Measurements from ENCODE around the gene GPRC5B. TPM values are rescaled to one million over a fixed set of nuclear protein-coding genes. Genes with fewer than 3 reads are reported as not detected.

GPRC5B gene
- total RNA-seq, 6 donors from 2014 or later: 3.6 to 21.5 (median 5.5) TPM

DNA sequence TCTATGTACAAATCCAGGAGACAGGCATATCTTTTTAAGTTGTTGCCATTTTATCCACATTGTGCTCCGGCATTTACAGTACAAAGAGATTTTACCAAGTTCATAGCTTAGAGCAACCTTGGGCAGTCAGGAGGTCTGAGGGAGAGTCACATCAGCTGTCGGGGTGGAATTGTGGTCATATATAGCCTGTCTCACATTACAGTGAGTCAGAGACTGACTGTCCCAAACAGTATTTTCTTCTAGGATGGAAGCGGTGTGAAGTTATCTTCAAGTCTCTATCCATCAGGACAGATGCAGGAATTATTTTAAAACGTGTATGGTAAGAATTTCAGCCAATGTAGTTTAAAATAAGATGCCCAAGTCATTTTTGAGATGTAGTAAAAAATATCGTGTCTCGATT, 53.0 kb downstream of the GPRC5B start:
- H3K36me3 ChIP-seq: no peaks in the 10 kb centered on the region
- H3K4me1 ChIP-seq: no peaks in the 10 kb centered on the region
- no peaks in the 10 kb centered on the region for H3K27me3 ChIP-seq
- TF ChIP-seq, protein P1, sequence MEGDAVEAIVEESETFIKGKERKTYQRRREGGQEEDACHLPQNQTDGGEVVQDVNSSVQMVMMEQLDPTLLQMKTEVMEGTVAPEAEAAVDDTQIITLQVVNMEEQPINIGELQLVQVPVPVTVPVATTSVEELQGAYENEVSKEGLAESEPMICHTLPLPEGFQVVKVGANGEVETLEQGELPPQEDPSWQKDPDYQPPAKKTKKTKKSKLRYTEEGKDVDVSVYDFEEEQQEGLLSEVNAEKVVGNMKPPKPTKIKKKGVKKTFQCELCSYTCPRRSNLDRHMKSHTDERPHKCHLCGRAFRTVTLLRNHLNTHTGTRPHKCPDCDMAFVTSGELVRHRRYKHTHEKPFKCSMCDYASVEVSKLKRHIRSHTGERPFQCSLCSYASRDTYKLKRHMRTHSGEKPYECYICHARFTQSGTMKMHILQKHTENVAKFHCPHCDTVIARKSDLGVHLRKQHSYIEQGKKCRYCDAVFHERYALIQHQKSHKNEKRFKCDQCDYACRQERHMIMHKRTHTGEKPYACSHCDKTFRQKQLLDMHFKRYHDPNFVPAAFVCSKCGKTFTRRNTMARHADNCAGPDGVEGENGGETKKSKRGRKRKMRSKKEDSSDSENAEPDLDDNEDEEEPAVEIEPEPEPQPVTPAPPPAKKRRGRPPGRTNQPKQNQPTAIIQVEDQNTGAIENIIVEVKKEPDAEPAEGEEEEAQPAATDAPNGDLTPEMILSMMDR (IDR thresholded peaks at IDR 0.05): no peak
- no peak for TF ChIP-seq POLR2AphosphoS5 (IDR thresholded peaks at IDR 0.05)
- TF ChIP-seq POLR2A (IDR thresholded peaks at IDR 0.05): no peak
- TF ChIP-seq EP300 (IDR thresholded peaks at IDR 0.05): no peak
- WGBS, 2 donors: 83 to 91% methylated on average over 6 of the region's 6 CpGs
- H3K27ac ChIP-seq: no peak overlapping the region
- H3K4me3 ChIP-seq: no peak overlapping the region
- DNase-seq (no peak), ATAC-seq (ENCODE audit: low FRiP score in 2 of 2) (peak in 1 of 2 donors; percentile 58)
- H3K9me3 ChIP-seq: no peaks in the 10 kb centered on the region

DNA sequence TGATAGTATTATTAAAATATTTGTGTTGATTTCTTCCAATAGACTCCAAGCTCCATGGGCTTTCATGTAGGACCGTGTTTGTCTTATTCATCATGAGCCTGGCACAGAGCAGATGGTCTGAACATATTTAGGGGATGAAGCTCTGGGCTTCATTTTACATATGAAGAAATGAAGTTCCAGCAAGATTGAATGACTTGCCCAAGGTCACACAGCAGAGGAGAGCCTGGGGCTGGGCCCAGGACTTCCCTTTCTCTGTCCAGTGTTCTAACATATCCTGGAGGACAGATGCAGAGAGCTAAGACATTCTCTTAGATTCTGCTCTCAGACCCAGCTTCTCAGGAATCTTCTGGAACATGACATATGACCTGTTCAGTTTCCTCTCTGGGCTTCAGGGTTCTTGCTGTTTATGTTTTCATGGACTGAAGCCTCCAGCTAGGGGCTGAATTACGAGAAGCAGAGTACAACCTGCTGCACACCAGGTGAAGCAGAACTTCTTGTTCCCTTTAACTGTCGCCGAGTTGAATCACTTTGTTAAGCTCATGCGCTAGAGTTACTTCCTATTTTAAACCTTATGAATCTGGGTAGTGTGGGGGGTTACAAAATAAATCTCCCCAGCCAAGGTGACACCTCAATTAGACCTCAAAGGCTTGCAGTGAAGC, 53.6 kb downstream of the GPRC5B start:
- Histone ChIP-seq H3K9me3 (no peaks in the 10 kb centered on the region), H3K4me3 (no peak overlapping the region), H3K27me3 (no peaks in the 10 kb centered on the region), H3K4me1 (no peaks in the 10 kb centered on the region), H3K27ac (no peak overlapping the region), H3K36me3 (no peaks in the 10 kb centered on the region)
- TF ChIP-seq POLR2A (IDR thresholded peaks at IDR 0.05): no peak
- no peak for TF ChIP-seq EP300 (IDR thresholded peaks at IDR 0.05)
- no peak for TF ChIP-seq POLR2AphosphoS5 (IDR thresholded peaks at IDR 0.05)
- TF ChIP-seq, protein P1 (IDR thresholded peaks at IDR 0.05): no peak
- WGBS, 2 donors: 63 to 65% methylated on average over 5 of the region's 5 CpGs
- DNase-seq: no peak
- no peak for ATAC-seq (ENCODE audit: low FRiP score in 2 of 2)

DNA sequence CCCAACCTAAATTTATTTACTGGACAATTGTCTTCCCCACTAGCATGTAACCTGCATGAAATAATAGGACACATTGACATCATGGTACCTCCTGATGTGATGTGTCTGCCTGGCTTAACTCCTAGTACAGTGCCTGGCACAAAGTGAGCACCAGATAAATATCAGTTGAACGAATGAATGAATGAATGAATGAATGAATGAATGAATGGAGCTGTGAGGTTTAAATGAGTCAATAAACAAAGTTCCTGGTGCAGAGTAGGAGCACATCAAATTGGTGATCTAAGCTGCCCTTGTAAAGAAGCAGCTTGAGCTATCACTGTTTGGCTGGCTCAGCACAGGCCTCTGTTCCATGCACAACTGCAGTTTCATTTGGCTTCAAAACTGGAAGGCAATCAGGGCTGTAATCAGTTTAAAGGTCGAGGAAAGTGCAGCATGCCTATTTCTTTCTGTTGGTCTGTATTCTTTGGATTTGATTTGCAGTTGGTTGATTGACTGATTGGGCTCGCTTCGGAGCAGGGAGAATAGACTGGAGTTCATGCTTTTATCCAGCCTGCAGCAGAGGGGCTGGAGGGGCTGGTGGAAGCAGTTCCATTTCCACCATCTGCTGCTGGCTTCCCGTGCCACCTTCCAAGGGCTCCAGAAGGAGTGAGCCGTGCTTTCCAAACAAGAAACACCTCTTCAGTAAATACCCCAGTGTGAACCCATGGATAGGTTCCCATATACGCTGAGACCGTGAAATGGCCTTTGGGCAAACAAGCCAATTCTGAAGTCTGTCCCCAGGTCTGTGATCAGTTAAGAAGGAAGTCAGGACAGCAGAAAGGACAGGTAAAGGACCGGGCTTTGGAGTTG, 54.6 kb downstream of the GPRC5B start:
- no peaks in the 10 kb centered on the region for H3K4me1 ChIP-seq
- H3K4me3 ChIP-seq: no peak overlapping the region
- 79 to 86% methylated on average over 7 to 9 of the region's 9 CpGs for WGBS, 2 donors
- H3K9me3 ChIP-seq: no peaks in the 10 kb centered on the region
- no peak overlapping the region for H3K27ac ChIP-seq
- H3K36me3 ChIP-seq: no peaks in the 10 kb centered on the region
- TF ChIP-seq, protein P1 (IDR thresholded peaks at IDR 0.05): no peak
- TF ChIP-seq POLR2AphosphoS5 (IDR thresholded peaks at IDR 0.05) (no peak), POLR2A (IDR thresholded peaks at IDR 0.05) (no peak), EP300 (IDR thresholded peaks at IDR 0.05) (no peak)
- ATAC-seq (ENCODE audit: low FRiP score in 2 of 2) (no peak), DNase-seq (no peak)
- H3K27me3 ChIP-seq: no peaks in the 10 kb centered on the region

DNA sequence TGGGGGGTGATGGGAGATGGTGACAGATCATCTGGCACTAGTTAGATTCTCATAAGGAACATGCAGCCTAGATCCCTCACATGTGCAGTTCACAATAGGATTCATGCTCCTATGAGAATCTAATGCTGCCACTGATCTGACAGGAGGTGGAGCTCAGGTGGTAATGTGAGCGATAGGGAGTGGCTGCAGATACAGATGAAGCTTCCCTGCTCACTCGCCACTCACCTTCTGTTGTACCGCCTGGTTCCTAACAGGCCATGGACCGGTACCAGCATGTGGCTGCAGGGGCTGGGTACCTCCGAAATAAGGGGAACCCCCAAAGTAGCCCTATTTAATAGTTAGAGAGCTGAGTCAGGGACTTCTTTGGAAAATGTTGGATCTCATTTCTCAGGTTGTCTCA, 60.4 kb downstream of the GPRC5B start:
- no peaks in the 10 kb centered on the region for H3K9me3 ChIP-seq
- 95 to 96% methylated on average over 5 of the region's 5 CpGs for WGBS, 2 donors
- DNase-seq (no peak), ATAC-seq (ENCODE audit: low FRiP score in 2 of 2) (no peak)
- TF ChIP-seq POLR2A (IDR thresholded peaks at IDR 0.05): no peak
- H3K4me3 ChIP-seq: no peak overlapping the region
- no peak overlapping the region for H3K27ac ChIP-seq
- no peaks in the 10 kb centered on the region for H3K27me3 ChIP-seq
- H3K4me1 ChIP-seq: no peaks in the 10 kb centered on the region
- H3K36me3 ChIP-seq: no peaks in the 10 kb centered on the region

DNA sequence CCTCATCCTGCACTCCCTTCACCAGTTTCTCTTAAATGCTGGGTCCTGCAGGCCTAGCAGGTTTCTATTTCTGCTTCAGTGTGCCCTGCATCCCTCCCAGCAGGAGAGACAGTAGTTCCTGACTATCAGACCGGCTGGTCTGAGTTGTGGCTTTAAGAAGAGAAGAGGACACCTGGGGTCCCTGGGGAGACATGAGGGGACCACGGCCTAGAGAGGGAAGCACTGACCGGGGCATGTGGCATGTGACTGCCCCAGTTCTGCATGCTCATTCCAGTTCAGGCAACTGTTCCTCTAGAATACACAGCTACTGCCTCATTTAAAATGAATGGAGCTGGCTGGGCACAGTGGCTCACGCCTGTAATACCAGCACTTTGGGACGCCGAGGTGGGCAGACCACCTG, 61.3 kb downstream of the GPRC5B start:
- Histone ChIP-seq H3K4me1 (no peaks in the 10 kb centered on the region), H3K27ac (no peak overlapping the region), H3K9me3 (no peaks in the 10 kb centered on the region), H3K4me3 (no peak overlapping the region), H3K36me3 (no peaks in the 10 kb centered on the region), H3K27me3 (no peaks in the 10 kb centered on the region)
- no peak for DNase-seq
- TF ChIP-seq, protein P1 (IDR thresholded peaks at IDR 0.05): no peak
- TF ChIP-seq POLR2A (IDR thresholded peaks at IDR 0.05) (no peak), POLR2AphosphoS5 (IDR thresholded peaks at IDR 0.05) (no peak), EP300 (IDR thresholded peaks at IDR 0.05) (no peak)
- WGBS, 2 donors: 93% methylated on average over 6 of the region's 6 CpGs
- ATAC-seq (ENCODE audit: low FRiP score in 2 of 2): no peak

Data from upper lobe of left lung (tissue), 6 donors.